ENCODE results near the gene RMI2.

DNA sequence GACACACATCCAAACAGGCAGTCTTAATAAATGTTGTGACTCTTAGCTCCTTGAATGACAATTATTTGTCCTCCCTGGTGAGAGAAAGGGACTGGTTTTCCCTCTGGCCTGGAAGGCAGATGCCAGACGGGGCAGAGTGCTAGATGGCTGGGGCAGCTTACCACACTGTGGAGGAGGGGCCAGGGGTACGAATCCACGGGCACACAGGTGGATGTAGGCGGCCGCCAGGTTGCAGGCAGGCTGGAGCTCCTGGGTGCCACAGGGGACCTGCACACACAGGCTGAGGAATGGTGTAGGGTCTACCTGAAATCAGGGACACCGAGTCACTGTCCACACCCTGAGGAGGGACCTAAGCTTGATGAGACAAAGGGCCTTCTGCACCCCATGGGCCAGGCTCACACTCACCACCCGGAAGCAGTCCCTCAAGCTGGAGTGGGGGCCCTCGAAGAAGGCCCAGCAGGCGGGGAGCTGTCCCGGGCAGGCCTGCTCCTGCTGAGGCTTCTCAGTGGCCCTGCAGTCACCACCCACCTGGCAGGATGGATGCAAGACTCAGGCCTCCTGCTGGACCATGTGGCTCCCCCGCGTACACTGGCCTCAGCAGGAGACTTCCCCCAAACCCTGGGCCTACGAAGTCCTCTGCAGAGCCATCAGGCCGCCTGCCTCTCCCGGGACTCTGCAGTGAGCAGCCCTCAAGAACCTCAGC lies 38.4 kb downstream of the RMI2 start:
- TF ChIP-seq, protein P1, sequence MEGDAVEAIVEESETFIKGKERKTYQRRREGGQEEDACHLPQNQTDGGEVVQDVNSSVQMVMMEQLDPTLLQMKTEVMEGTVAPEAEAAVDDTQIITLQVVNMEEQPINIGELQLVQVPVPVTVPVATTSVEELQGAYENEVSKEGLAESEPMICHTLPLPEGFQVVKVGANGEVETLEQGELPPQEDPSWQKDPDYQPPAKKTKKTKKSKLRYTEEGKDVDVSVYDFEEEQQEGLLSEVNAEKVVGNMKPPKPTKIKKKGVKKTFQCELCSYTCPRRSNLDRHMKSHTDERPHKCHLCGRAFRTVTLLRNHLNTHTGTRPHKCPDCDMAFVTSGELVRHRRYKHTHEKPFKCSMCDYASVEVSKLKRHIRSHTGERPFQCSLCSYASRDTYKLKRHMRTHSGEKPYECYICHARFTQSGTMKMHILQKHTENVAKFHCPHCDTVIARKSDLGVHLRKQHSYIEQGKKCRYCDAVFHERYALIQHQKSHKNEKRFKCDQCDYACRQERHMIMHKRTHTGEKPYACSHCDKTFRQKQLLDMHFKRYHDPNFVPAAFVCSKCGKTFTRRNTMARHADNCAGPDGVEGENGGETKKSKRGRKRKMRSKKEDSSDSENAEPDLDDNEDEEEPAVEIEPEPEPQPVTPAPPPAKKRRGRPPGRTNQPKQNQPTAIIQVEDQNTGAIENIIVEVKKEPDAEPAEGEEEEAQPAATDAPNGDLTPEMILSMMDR (IDR thresholded peaks at IDR 0.05) = no peak
- no peak for TF ChIP-seq POLR2A (IDR thresholded peaks at IDR 0.05)
